Effector CD8-positive, alpha-beta T cell (primary cell): Measurements from ENCODE around the gene TSPAN15.

ENCODE experiments used
- DNase-seq: peaks from one replicate; lab custom pipeline; 2025; lab: John Stamatoyannopoulos, UW

TSPAN15 gene

GRCh38 chr10:69553328-69553727, 102.1 kb downstream of the TSPAN15 start:
- no peak for DNase-seq

GRCh38 chr10:69554611-69555010, 103.3 kb downstream of the TSPAN15 start:
- no peak for DNase-seq
